ACC112 (cell line): ENCODE results near the gene HOXB2.

Experiments
- H2AFZ ChIP-seq: fragments of 200-600 bp; sonication (generic); one replicate; pipeline ENCODE4 v1.6.0; 2017; ENCODE audit warnings: antibody characterized with exemption, low read length; ENCODE audit not compliant: unreplicated experiment
- H3K27ac ChIP-seq: fragments of 200-600 bp; sonication (generic); 2 replicates; pipeline ENCODE4 v1.5.1; 2014; ENCODE audit warnings: low read depth, mild to moderate bottlenecking, antibody characterized with exemption, low read length, moderate library complexity
- H3K27me3 ChIP-seq: fragments of 200-600 bp; sonication (generic); 2 replicates; pipeline ENCODE4 v1.6.1; 2014; ENCODE audit warnings: mild to moderate bottlenecking, antibody characterized with exemption, low read length, moderate library complexity, mixed read lengths; ENCODE audit not compliant: insufficient read depth
- H3K36me3 ChIP-seq: fragments of 200-600 bp; sonication (generic); 2 replicates; pipeline ENCODE4 v1.6.1; 2016; ENCODE audit warnings: mild to moderate bottlenecking, antibody characterized with exemption, low read length, moderate library complexity, mixed read lengths; ENCODE audit not compliant: insufficient read depth
- H3K4me1 ChIP-seq: fragments of 200-600 bp; sonication (generic); one replicate; pipeline ENCODE4 v1.6.1; 2016; ENCODE audit warnings: low read length, mixed read lengths; ENCODE audit not compliant: insufficient read depth, unreplicated experiment, control insufficient read depth
- H3K4me3 ChIP-seq: fragments of 200-600 bp; sonication (generic); 2 replicates; pipeline ENCODE4 v1.5.1; 2014; ENCODE audit warnings: mild to moderate bottlenecking, low read depth, low read length
- H3K79me2 ChIP-seq: fragments of 200-600 bp; sonication (generic); one replicate; pipeline ENCODE4 v1.6.0; 2016; ENCODE audit warnings: low read length; ENCODE audit not compliant: control insufficient read depth, unreplicated experiment, insufficient read depth

HOXB2 gene

DNA sequence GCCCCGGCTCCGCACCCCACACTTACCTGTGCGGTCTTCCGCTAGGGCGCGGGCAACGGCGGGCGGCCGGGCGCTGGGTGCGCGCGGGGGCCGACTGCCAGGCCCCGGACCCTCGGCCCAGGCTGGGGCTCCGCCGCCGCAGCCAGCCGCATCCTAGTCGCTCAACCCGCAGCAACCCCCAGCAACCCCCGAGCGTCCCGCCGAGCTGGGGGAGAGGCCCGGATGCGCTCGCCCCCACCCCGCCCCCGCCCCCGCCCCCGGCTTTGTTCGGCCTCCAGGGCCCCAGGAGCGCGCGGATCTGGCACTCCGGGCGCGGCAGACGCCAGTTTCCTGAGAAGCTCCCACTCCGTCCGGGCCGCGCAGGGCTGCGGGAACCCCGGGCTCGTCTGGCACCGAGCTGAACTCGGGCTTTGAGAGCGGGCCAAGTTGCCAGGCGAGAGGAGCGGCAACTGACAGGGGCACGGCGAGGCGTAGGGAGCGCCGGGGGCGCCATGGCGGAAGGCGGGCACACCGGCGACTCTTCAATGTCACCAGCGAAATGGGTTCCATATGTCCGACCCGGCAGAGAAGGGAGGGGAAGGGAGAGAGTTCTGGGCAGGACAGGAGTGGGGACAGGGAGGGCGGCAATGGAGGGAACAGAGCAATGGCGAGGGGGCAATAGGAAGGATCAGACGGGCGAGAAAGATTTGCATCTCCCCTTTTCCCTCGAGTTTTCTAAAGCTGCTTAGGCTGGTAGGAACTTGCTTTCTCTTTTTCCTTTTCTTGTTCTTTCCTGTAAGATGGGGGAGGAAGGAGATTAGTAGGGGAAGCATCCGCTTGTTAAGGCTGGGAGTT, 19.5 kb upstream of the HOXB2 start:
- H3K27me3 ChIP-seq = peaks cover 97% of the 10 kb centered on the region
- H3K4me3 ChIP-seq = no peak overlapping the region

DNA sequence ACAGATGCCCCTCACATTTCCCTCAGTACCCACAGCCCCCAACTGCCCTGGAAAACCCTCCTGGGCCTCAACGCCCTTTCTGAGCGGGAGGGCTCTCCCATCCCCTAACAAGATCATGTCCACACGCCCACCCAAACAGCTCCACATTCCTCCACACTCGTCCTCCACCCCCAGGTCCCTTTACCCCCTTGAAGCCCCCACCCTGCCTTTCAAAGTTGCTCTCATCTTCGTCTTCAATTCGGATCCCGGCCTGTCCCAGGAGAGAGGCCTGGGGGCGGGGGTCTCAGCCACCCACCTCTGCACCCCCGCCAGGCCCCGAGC, 18.9 kb upstream of the HOXB2 start:
- no peaks in the 10 kb centered on the region for H3K36me3 ChIP-seq
- no peak overlapping the region for H2AFZ ChIP-seq
- H3K27me3 ChIP-seq = peaks cover 97% of the 10 kb centered on the region
- H3K79me2 ChIP-seq = no peaks in the 10 kb centered on the region
- no peak overlapping the region for H3K4me3 ChIP-seq
- H3K4me1 ChIP-seq = no peaks in the 10 kb centered on the region
- H3K27ac ChIP-seq = no peak overlapping the region

More for the DNA sequence above, 19.5 kb upstream of the HOXB2 start:
- Histone ChIP-seq H2AFZ (no peak overlapping the region), H3K27ac (no peak overlapping the region), H3K36me3 (no peaks in the 10 kb centered on the region), H3K4me1 (no peaks in the 10 kb centered on the region), H3K79me2 (no peaks in the 10 kb centered on the region)

DNA sequence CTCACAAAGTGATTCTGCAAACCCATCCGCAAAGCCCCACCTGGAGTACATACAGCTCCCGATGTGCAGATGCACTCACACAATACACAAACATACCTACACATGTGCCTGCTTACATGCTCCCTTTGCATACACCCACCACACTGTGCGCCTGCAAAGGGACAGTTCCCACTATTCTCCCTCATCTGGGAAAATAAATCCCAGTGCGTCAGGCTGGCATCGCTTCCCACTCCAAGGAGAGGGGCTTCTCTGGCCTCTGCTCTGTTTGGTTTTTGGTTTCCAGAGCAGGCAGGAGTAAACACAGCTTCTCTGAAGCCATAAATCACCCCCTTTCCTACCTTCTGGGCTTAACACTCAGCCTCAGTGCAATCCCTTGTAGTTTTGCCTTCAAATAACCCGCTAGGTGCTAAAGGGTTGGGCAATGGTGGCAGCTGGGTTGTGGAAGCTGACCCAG, 18.5 kb upstream of the HOXB2 start:
- Histone ChIP-seq H3K4me3 (no peak overlapping the region), H3K36me3 (no peaks in the 10 kb centered on the region), H3K79me2 (no peaks in the 10 kb centered on the region), H3K27me3 (peaks cover 97% of the 10 kb centered on the region), H3K4me1 (no peaks in the 10 kb centered on the region), H2AFZ (no peak overlapping the region), H3K27ac (no peak overlapping the region)

DNA sequence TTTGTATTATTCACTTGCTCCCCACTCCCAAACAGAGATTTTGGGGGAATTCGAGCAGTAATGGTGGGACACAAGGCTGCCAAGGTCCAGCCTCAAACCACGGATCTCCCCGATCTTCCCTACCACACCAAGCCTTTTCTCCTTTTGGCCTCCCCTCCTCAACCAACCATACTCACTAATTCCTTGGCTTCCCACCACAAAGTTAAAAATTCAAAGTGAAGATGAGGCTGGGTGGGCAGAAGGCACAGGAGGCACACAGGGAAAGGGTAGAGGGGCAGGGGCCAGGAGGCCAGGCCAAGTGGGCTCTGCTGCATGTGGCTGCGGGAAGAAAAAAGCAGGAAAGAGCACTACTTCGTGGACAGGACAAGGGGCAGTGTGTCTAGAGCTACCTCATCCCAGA, 18.0 kb upstream of the HOXB2 start:
- no peaks in the 10 kb centered on the region for H3K4me1 ChIP-seq
- H2AFZ ChIP-seq = no peak overlapping the region
- H3K27ac ChIP-seq = no peak overlapping the region
- peaks cover 97% of the 10 kb centered on the region for H3K27me3 ChIP-seq
- H3K4me3 ChIP-seq = no peak overlapping the region
- H3K79me2 ChIP-seq = no peaks in the 10 kb centered on the region
- no peaks in the 10 kb centered on the region for H3K36me3 ChIP-seq

DNA sequence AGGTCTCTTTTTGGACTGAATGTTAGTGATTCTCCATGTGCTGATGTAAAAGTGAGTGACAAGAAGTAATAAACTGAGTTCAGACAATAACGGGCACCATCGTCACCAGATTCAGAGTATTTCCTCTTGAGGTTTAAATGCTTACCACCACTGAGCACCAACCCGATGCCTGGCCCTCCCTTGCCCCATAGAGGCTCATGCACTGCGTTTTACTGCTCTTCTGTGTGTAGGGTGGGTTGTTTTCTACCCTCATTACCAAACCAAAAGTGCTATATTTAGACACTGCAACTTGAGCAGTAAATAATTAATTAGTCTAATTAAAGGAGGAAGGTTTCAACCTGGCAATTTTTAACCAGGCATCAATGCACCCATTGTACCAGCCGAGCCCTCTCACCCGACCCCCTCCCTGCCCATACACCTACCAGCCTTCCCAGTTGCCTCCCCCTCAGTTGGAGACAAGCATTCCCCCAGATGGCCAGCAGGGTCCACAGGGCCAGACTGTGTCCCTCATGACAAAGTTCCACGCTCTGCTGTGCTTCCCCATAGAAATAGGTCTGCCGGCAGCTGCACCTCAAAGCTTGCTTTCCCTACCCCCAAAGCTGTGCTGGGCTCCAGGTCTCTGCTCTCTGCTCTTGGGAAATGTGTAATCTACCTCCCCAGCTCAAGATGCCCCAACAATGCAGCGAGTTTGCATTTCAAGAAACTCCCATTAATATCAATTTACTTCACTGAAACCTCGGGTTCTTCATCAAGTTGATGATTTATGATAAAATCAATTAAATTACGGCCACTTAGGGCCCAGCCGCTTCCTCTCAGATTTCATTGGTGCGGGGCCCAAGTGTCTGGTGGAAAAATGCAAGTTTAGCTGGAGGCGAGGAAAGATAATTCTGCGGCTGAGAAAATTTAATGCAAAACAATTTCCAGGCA, 17.2 kb upstream of the HOXB2 start:
- Histone ChIP-seq H3K27ac (no peak overlapping the region), H3K4me3 (no peak overlapping the region), H3K27me3 (peaks cover 97% of the 10 kb centered on the region)

DNA sequence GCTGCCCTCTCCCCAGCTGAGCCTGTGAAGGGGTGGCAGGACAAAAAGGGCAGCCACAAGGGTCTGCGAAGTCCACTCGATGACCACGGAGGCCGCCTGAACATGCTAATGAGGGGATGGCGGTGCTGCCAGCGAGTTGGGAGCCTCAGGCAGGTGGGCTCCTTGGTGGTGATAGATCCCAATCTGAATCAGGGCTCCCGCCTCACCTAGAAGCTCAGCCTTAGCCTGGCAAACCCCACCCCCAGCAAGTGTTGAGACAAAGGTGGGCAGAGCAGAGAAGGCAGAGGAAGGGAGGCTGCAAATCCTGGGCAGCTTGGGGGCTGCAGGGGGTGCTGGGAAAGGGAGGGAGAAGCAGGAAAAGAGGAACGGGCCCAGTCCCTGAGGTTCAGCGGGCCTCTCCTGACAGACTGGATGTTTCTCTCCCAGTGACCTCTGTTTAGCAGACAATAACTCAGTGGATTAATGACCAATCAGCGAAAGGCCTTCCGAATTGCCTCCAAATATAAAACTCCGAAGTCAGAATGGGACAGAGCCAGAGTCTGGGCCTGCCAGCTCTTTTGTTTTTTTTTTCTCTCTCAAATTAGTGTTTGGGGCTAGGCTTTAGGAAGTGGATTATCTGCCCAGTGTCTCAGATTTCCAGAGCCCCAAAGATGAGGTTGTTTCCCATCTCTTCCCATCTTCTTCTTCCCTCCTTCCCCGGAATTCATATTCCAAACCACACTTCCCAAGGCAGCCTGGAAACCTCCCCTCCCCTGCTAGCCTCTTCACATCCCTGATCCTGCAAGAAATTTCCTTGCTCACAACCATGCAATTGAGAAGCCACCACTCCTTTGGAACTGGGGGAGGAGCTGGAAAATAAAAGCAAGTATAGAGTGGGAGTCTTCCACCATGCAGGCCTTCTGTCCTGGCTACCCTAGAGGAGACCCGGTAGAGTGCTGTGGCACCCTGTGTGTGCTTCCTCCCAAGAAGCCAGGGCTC, 15.2 kb upstream of the HOXB2 start:
- no peak overlapping the region for H3K27ac ChIP-seq
- H3K4me3 ChIP-seq = no peak overlapping the region
- H2AFZ ChIP-seq = no peak overlapping the region
- H3K79me2 ChIP-seq = no peaks in the 10 kb centered on the region
- no peaks in the 10 kb centered on the region for H3K4me1 ChIP-seq
- H3K27me3 ChIP-seq = peaks cover 96% of the 10 kb centered on the region
- no peaks in the 10 kb centered on the region for H3K36me3 ChIP-seq

More for the DNA sequence above, 17.2 kb upstream of the HOXB2 start:
- Histone ChIP-seq H3K4me1 (no peaks in the 10 kb centered on the region), H3K36me3 (no peaks in the 10 kb centered on the region), H2AFZ (no peak overlapping the region), H3K79me2 (no peaks in the 10 kb centered on the region)

DNA sequence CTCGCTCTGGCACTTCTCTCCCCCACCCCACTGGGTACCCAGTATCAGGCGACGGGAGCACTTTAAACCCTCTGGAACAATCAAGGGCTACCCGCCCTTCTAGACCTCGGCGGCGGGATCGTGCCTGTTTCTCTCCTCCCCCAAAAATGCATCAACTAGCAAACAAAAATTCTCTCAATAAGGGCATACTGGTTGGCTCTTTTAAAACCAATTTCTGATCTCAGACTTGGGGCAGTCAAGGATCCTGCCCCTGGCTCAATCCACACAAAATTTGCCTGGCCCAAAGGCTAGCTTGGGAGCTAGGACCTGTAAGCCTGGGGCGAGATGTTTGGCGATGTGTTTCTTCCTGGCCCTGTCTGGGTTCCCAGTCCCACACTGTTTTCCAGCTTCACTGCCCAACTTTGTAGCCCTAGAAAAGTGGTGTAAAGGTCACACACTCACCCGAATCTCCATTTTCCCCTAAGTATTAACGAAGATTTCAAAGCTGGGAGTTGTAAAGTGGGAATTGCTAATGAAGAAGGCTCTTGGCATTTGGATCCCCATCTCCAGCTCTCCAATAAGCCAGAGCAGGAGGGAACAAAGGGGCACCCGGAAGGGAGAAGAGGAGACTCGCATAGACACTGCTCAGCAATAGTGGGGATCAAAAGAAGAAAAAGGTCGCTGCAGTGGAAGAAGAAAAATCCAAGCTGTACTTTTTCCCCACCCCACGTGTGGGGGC, 14.4 kb upstream of the HOXB2 start:
- no peaks in the 10 kb centered on the region for H3K36me3 ChIP-seq
- no peak overlapping the region for H3K4me3 ChIP-seq
- no peak overlapping the region for H2AFZ ChIP-seq
- H3K4me1 ChIP-seq = no peaks in the 10 kb centered on the region
- H3K27ac ChIP-seq = no peak overlapping the region
- H3K27me3 ChIP-seq = peaks cover 96% of the 10 kb centered on the region
- no peaks in the 10 kb centered on the region for H3K79me2 ChIP-seq

DNA sequence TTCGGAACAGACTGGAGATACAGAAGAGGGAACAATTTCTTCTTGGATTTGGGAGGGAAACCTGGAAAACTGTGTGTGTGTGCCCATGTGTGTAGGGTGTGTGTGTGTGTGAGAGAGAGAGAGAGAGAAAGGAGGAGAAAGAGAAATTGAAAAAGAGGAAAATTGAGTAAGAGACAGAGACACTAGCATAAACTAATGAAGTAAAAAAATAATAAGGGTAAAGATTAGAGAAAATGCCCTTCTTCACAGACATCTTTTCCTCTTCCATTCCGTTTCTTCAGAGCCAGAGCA, 13.9 kb upstream of the HOXB2 start:
- H3K27me3 ChIP-seq = peaks cover 96% of the 10 kb centered on the region
- H3K4me3 ChIP-seq = no peak overlapping the region
- H3K79me2 ChIP-seq = no peaks in the 10 kb centered on the region
- H2AFZ ChIP-seq = no peak overlapping the region
- no peak overlapping the region for H3K27ac ChIP-seq
- H3K36me3 ChIP-seq = no peaks in the 10 kb centered on the region
- H3K4me1 ChIP-seq = no peaks in the 10 kb centered on the region

DNA sequence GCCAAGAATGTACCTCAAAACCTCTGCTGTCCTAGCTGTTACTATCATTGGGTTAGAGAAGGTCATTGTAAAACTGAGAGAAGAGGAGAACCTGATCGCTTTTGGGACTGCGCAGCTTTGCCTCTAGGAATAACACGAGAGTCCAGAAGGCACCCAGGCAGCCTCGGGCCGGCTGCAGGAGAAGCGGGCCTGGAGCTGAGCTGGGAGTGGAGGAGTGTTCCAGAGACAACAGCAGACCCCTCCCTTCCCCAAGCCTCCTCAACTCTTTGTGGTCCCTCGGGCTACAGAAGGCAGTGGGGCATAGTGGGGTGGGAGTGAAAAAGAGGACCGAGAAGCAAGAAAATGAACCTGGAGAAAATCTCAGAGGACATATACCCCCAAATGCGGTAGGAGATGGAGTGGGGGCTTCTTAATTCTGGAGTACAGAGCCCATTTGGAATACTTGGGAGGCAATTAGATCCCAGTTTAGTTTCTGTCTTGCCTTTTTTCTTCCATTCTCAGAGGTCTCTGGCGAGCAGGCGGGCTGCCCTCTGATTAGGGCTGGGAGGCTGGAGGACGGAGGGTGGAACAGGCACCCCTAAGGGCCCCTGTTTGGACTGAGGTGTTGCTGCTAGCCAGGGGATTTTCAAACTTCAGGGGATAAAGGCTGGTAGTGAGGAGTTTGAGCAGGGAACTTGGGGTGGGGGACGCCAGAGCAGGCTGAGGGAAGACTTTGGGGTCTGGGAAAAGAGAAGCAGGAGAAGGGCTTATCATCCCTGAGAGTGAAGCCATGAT, 13.3 kb upstream of the HOXB2 start:
- Histone ChIP-seq H3K4me1 (no peaks in the 10 kb centered on the region), H3K79me2 (no peaks in the 10 kb centered on the region), H3K27ac (no peak overlapping the region), H3K27me3 (peaks cover 96% of the 10 kb centered on the region), H2AFZ (no peak overlapping the region), H3K36me3 (no peaks in the 10 kb centered on the region), H3K4me3 (no peak overlapping the region)
